Activated CD8-positive, alpha-beta memory T cell treated with anti-CD3 and anti-CD28 coated beads for 36 hours (primary cell): ENCODE results near the gene ZNF428. TPM values are rescaled to one million over a fixed set of nuclear protein-coding genes. Genes with fewer than 3 reads are reported as not detected.

ENCODE experiments used
- CTCF ChIA-PET: fragments of 350-600 bp; sonication (Branson Sonifier 250); formaldehyde crosslinking; loops from one replicate; lab custom pipeline; 2021; ENCODE audit warnings: antibody characterized with exemption; lab: Charles Lee
- POLR2A ChIA-PET: fragments of 350-600 bp; sonication (Branson Sonifier 250); formaldehyde crosslinking; loops from one replicate; lab custom pipeline; 2021; ENCODE audit warnings: antibody characterized with exemption; lab: Charles Lee
- total RNA-seq, 2 experiments: library from RNA; stranded (reverse); gene quantifications; one replicate each; pipeline ENCODE4 v1.2.3, GENCODE V29; 2021

ZNF428 gene
- total RNA-seq, 2 experiments from 2014 or later, result 19.8 to 20.1 TPM

DNA sequence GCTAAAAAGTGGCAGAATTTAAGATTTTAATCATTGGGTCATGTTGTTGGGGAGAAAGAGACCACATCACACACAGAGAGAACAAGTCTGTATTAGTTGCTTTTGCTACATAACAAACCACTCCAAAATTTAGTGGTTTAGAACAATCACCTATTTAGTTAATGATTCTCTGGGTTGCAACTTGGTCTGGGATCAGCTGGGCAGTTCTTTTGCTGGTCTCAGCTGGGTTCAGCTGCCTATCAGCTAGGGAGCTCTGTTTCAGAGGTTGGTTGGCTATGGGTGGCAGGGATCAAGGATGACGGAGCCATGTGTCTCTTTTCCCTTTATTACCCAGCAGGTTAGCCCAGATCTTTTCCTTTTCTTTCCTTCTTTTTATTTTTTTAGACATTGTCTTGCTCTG, 34.9 kb downstream of the ZNF428 start:
- ChIA-PET CTCF (interaction anchor here (0.6 to 3.9 kb wide), 3 partner anchors 11 to 56 kb away, joined by 3 to 22 read pairs (median 4); partner anchors contain the start of genes IRGQ and ZNF576), POLR2A (interaction anchor here (0.6 kb wide), 1 partner anchor 140 kb away, joined by 5 read pairs; no protein-coding TSS in a partner anchor)

GRCh38 chr19:43582495-43582894, 36.9 kb downstream of the ZNF428 start:
- POLR2A ChIA-PET, result interaction anchor here (3.9 kb wide), 1 partner anchor 12 kb away, joined by 18 read pairs; the partner anchor contains the start of genes IRGQ and ZNF576
- CTCF ChIA-PET, result interaction anchor here (3.9 kb wide), 1 partner anchor 13 kb away, joined by 22 read pairs; the partner anchor contains the start of genes IRGQ and ZNF576

DNA sequence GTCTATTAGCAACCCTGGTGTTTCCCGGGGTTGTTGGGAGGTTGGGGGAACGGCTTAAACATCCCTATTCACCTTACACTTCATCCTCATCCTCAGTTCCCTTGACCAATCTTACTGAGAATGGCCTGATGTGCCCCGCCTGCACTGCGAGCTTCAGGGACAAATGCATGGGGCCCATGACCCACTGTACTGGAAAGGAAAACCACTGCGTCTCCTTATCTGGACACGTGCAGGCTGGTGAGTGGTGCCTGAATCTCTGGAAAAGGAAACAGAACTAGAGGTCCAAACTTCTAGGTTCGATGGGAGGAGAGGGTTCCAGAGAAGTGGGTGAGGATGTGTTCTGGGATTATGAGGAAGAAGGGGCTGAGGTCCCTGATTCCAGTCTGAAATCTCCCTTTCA, 38.0 kb downstream of the ZNF428 start:
- CTCF ChIA-PET, result interaction anchor here (1.7 to 3.9 kb wide), 2 partner anchors 14 to 25 kb away, joined by 4 to 22 read pairs; partner anchors contain the start of genes IRGQ and ZNF576
- POLR2A ChIA-PET, result interaction anchor here (3.9 kb wide), 1 partner anchor 13 kb away, joined by 18 read pairs; the partner anchor contains the start of genes IRGQ and ZNF576

DNA sequence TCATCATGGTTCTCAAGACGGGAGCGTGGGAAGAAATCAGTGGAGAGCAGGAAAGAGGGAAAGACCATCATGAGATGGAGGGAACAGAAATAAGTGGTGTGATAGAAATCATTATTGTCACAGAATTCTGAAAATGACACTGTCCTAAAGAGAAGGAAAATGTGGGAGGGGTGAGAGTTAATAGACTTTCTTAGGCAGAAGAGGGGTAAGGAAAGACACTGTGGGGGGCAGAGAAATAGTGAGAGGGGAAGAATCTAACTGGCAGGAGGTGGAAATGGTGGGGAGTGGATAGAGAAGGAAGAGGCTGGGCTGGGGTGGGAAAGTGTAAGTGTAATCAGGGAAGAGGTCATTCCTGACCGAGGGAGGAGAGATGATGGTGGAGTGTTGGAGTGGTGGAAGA, 40.6 kb downstream of the ZNF428 start:
- CTCF ChIA-PET, result interaction anchor here (1.2 to 4.2 kb wide), 3 partner anchors 10 to 50 kb away, joined by 3 to 18 read pairs (median 4); partner anchors contain the start of genes IRGQ and ZNF576

GRCh38 chr19:43575955-43576878, 43.2 kb downstream of the ZNF428 start:
- CTCF ChIA-PET, result interaction anchor here (4.2 kb wide), 1 partner anchor 19 kb away, joined by 18 read pairs; the partner anchor contains the start of genes IRGQ and ZNF576
- POLR2A ChIA-PET, result no interaction called here

More for the DNA sequence above, 40.6 kb downstream of the ZNF428 start:
- POLR2A ChIA-PET, result interaction anchor here (0.6 kb wide), 1 partner anchor 26 kb away, joined by 4 read pairs; no protein-coding TSS in a partner anchor

DNA sequence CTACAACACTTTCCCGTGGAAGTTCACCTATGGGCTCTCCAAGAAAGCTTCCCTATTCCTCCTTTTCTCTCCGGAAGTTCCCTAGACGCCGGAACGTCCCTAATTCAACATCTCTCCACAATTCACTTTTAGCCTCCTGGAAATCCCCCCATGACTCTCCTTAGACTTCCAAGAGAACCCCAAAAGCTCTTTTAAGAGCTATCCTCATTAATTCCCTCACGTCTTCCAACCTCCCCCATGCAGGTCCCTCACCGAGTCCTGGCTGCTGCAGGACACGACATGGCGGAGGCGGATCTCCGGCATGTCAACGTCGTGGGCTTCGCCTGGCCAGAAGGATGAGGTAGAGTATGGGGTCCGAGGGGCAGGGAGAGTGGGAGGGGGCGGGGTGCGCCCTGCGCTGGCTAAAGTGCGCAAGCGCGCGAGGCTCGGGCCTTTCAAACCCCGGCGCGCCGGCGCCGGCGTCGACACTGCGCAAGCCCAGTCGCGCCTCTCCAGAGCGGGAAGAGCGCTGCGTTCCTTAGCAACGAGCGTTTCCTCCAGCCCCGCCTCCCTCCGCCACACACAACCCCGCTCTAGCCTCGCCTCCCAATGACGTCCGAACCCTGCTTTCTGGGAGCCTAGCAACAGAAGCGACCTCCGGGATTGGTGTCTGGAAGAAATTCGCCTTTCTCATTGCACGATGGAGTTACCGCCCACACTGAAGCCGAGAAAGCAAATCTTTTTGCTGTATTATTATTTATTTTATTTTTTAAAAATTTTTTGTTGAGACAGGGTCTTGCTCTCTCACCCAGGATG, 44.1 kb downstream of the ZNF428 start, which contains the start of the genes PINLYP and XRCC1:
Gene PINLYP (plus strand): TSS at position 646 of the 795 bp plus-strand sequence. CDS start 1,391 bp downstream, outside the sequence.
Gene XRCC1 (minus strand): TSS at position 372 of the 795 bp plus-strand sequence. CDS start 69 bp downstream, at position 303.
- ChIA-PET POLR2A (interaction anchor here (1.0 to 1.1 kb wide), 3 partner anchors 12 to 22 kb away, joined by 3 to 5 read pairs (median 3); partner anchors contain the start of gene IRGQ), CTCF (interaction anchor here (0.9 to 2.3 kb wide), 2 partner anchors 14 to 19 kb away, joined by 3 to 12 read pairs; no protein-coding TSS in a partner anchor)

GRCh38 chr19:43574424-43575155, 44.8 kb downstream of the ZNF428 start:
- ChIA-PET CTCF (interaction anchor here (0.6 to 2.3 kb wide), 3 partner anchors 14 to 47 kb away, joined by 3 to 12 read pairs (median 3); no protein-coding TSS in a partner anchor), POLR2A (interaction anchor here (0.9 to 1.1 kb wide), 4 partner anchors 11 to 23 kb away, joined by 3 to 5 read pairs (median 3); partner anchors contain the start of gene IRGQ)

DNA sequence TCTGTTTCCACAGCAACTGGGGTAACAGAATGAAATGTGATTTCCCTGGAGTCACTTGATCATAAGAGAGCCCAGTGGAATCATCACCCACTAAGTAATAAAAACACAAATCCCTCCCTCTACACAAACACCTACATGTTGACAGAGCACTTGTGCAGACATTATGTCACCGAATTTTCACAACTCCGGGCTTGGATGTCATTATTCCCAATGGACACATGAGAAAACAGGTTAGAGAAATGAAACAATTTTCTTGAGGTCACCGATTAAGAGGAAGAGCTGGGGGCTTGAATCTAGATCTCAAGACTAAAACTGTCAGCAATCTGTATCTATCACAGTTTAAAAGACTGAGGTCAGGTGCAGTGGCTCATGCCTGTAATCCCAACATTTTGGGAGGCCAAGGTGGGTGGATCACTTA, 47.2 kb downstream of the ZNF428 start:
- ChIA-PET CTCF (interaction anchor here (1.6 kb wide), 1 partner anchor 125 kb away, joined by 4 read pairs; no protein-coding TSS in a partner anchor), POLR2A (no interaction called here)

DNA sequence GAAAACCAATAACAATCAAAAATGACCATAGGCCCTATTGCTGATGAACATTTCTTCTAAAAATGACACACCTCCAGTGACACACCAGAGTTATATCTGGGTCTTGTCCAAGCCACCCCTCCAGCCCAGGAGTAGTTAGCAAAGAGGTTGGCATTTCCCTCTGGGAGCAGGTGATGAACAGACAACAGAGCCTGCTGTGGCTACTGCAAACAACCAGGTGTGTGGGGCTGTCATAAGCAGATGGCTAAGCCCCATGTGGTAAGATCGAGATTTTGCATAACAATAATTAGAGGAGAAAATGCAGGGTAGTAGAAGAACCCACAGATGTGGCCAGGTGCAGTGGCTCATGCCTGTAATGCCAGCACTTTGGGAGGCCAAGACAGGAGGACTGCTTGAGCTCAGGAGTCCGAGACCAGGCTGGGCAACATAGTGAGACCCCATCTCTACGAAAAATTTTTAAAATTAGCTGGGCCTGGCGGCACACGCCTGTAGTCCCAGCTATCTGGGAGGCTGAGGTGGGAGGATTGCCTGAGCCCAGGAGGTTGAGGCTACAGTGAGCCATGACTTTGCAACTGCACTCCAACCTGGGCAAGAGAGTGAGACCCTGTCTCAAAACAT, 49.1 kb downstream of the ZNF428 start:
- CTCF ChIA-PET, result interaction anchor here (0.8 to 1.5 kb wide), 3 partner anchors 15 to 24 kb away, joined by 3 to 5 read pairs (median 3); no protein-coding TSS in a partner anchor

GRCh38 chr19:43569657-43570056, 49.8 kb downstream of the ZNF428 start:
- ChIA-PET POLR2A (no interaction called here), CTCF (interaction anchor here (1.1 to 1.3 kb wide), 2 partner anchors 14 to 25 kb away, joined by 3 read pairs; no protein-coding TSS in a partner anchor)

More for the DNA sequence above, 49.1 kb downstream of the ZNF428 start:
- POLR2A ChIA-PET, result interaction anchor here (0.6 kb wide), 1 partner anchor 42 kb away, joined by 3 read pairs; no protein-coding TSS in a partner anchor

- ChIA-PET CTCF (interaction anchor here (0.6 to 2.7 kb wide), 2 partner anchors 9 to 44 kb away, joined by 3 to 10 read pairs; no protein-coding TSS in a partner anchor), POLR2A (no interaction called here)
Observed at GRCh38 chr19:43564800-43565199, 54.6 kb downstream of the ZNF428 start.

DNA sequence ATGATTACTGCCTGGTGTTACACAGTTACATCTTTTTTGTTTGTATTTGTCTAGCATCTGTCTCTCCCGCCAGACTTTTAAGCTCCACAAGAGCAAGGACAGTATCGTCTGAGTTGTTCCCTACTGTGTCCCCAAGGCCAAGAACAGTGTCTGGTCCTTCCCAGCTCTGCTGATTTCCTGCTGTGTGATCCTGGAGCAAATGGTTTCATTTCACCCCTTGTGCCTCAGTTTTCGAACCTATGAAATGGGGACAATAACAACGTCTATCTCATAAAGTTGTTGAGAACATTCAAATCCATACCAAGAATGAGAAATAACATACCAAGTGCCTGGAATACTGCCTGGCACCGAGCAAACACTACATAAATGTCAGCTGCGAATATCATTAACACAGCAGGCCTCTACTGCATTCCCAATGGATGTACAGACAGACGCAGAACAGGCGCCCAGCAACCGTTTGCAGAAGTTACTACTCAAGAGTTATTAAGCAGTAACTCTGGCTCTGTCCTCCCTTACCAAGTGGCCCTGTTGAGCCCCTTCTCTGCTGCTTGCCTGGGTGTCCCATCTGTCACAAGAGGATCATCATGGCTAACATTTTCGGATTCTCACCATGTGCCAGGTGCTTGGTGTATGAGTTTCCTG, 55.5 kb downstream of the ZNF428 start:
- ChIA-PET CTCF (interaction anchor here (0.9 to 2.7 kb wide), 2 partner anchors 8 to 31 kb away, joined by 3 to 10 read pairs; no protein-coding TSS in a partner anchor), POLR2A (interaction anchor here (0.8 kb wide), 1 partner anchor 11 kb away, joined by 3 read pairs; the partner anchor contains the start of genes PINLYP and XRCC1)

GRCh38 chr19:43562698-43563241, 56.7 kb downstream of the ZNF428 start:
- POLR2A ChIA-PET, result interaction anchor here (0.6 kb wide), 1 partner anchor 59 kb away, joined by 4 read pairs; no protein-coding TSS in a partner anchor

GRCh38 chr19:43562226-43562697, 57.2 kb downstream of the ZNF428 start:
- CTCF ChIA-PET, result interaction anchor here (1.9 kb wide), 1 partner anchor 33 kb away, joined by 8 read pairs; the partner anchor contains the start of gene IRGQ
- POLR2A ChIA-PET, result interaction anchor here (0.6 kb wide), 1 partner anchor 58 kb away, joined by 4 read pairs; no protein-coding TSS in a partner anchor

More at GRCh38 chr19:43562698-43563241, 56.7 kb downstream of the ZNF428 start:
- CTCF ChIA-PET, result interaction anchor here (1.9 kb wide), 1 partner anchor 32 kb away, joined by 8 read pairs; the partner anchor contains the start of gene IRGQ
